Esophagus muscularis mucosa (tissue), 4 donors: ENCODE measurements around the gene RTEL1. TPM values are rescaled to one million over a fixed set of nuclear protein-coding genes. Genes with fewer than 3 reads are reported as not detected.

Experiments used
- DNase-seq: peaks from one replicate; pipeline ENCODE4 v3.0.0-alpha.2; 2017; ENCODE audit errors: extremely low spot score
- H3K27ac ChIP-seq, 4 donors: fragments of 200-600 bp; sonication (generic); replicated peaks in 1 of 4; 1 replicate in 3 of 4; 2 replicates in 1 of 4; pipeline ENCODE4 v1.5.1; 2016 to 2019; ENCODE audit warnings: mild to moderate bottlenecking in 1 of 4
- H3K27me3 ChIP-seq, 4 donors: fragments of 200-600 bp; sonication (generic); one replicate each; pipeline versions ENCODE4 v1.5.1 to v1.6.0; 2016 to 2019
- H3K36me3 ChIP-seq, 4 donors: fragments of 200-600 bp; sonication (generic); one replicate each; pipeline ENCODE4 v1.5.1; 2016 to 2019
- H3K4me1 ChIP-seq, 4 donors: fragments of 200-600 bp; sonication (generic); one replicate each; pipeline ENCODE4 v1.5.1; 2016 to 2019
- H3K4me3 ChIP-seq, 4 donors: fragments of 200-600 bp; sonication (generic); 1 replicate in 2 of 4; 2 replicates in 2 of 4; pipeline ENCODE4 v1.5.1; 2016 to 2019; ENCODE audit warnings: mild to moderate bottlenecking in 4 of 4, moderate library complexity in 1 of 4
- H3K9me3 ChIP-seq, 4 donors: fragments of 200-600 bp; sonication (generic); 1 replicate in 3 of 4; 2 replicates in 1 of 4; pipeline ENCODE4 v1.5.1; 2016 to 2019
- EP300 ChIP-seq: sonication (generic); formaldehyde crosslinking; IDR thresholded peaks from one replicate; pipeline ENCODE4 v1.6.1; 2017; ENCODE audit warnings: antibody characterized with exemption
- POLR2A ChIP-seq: fragments of 450-650 bp; IDR thresholded peaks from one replicate; pipeline ENCODE4 v1.6.1; 2017; ENCODE audit warnings: antibody characterized with exemption, moderate library complexity, mild to moderate bottlenecking, low read depth
- POLR2AphosphoS5 ChIP-seq, 2 donors: sonication (generic); formaldehyde crosslinking; IDR thresholded peaks; one replicate each; pipeline ENCODE4 v1.6.1; 2017; ENCODE audit warnings: antibody characterized with exemption in 2 of 2
- WGBS: methylation state at CpG from one replicate; pipeline ENCODE4 v1.1.5; 2018; 5-methylcytosine and 5-hydroxymethylcytosine counted together
- intact Hi-C: fragments of 100-400 bp; cut with DNase I; formaldehyde crosslinking; loops from one replicate; pipeline ENCODE4 v1.15.1; 2023
- total RNA-seq, 4 donors: library from RNA; depleted of rRNA; stranded (reverse); fragments of >200 nt; gene quantifications; one replicate each; pipeline versions ENCODE4 v1.1.0 to v1.2.1, GENCODE V29; 2016
- TF ChIP-seq, protein P1 (sequence below), 3 experiments: fragments of 200-600 bp in 2 of 3; fragments of 450-650 bp in 1 of 3; sonication (generic) in 2 of 3; IDR thresholded peaks; one replicate each; pipeline ENCODE4 v1.5.1; 2017 to 2019; ENCODE audit warnings: antibody characterized with exemption in 3 of 3, mild to moderate bottlenecking in 2 of 3, moderate library complexity in 1 of 3

RTEL1 gene
- total RNA-seq, 4 donors from 2014 or later = 8.4 to 13.4 (median 9.6) TPM

- Histone ChIP-seq H3K4me3 (no peak overlapping the region), H3K27me3 (no peaks in the 10 kb centered on the region), H3K27ac (no peak overlapping the region), H3K9me3 (no peaks in the 10 kb centered on the region), H3K4me1 (no peaks in the 10 kb centered on the region), H3K36me3 (peaks cover 23 to 83% (median 66%) of the 10 kb centered on the region in 4 donors)
- no peak for DNase-seq
- TF ChIP-seq, protein P1, sequence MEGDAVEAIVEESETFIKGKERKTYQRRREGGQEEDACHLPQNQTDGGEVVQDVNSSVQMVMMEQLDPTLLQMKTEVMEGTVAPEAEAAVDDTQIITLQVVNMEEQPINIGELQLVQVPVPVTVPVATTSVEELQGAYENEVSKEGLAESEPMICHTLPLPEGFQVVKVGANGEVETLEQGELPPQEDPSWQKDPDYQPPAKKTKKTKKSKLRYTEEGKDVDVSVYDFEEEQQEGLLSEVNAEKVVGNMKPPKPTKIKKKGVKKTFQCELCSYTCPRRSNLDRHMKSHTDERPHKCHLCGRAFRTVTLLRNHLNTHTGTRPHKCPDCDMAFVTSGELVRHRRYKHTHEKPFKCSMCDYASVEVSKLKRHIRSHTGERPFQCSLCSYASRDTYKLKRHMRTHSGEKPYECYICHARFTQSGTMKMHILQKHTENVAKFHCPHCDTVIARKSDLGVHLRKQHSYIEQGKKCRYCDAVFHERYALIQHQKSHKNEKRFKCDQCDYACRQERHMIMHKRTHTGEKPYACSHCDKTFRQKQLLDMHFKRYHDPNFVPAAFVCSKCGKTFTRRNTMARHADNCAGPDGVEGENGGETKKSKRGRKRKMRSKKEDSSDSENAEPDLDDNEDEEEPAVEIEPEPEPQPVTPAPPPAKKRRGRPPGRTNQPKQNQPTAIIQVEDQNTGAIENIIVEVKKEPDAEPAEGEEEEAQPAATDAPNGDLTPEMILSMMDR (IDR thresholded peaks at IDR 0.05) = no peak
- TF ChIP-seq EP300 = no peak
- TF ChIP-seq POLR2A = no peak
- TF ChIP-seq POLR2AphosphoS5 (IDR thresholded peaks at IDR 0.05) = no peak
- 95% methylated on average over 7 of the region's 10 CpGs for WGBS
- intact Hi-C loops = no loop called here
These were observed 14.6 kb downstream of the RTEL1 start for GRCh38 chr20:63672666-63673065.

DNA sequence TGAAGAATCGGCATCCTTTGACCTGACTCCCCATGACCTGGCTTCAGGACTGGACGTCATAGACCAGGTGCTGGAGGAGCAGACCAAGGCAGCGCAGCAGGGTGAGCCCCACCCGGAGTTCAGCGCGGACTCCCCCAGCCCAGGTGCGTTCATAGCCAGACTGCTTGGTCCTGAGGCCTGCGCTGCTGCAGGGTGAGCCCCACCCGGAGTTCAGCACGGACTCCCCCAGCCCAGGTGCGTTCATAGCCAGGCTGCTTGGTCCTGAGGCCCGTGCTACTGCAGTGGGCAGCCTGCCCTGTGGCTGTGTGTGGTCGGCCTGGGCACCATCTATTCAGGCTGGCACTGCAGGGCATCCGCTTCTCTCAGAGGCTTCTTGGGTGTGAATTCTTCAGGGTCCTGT, 15.8 kb downstream of the RTEL1 start:
- DNase-seq = no peak
- H3K27ac ChIP-seq = no peak overlapping the region
- H3K9me3 ChIP-seq = no peaks in the 10 kb centered on the region
- no peaks in the 10 kb centered on the region for H3K27me3 ChIP-seq
- 97% methylated on average over 6 of the region's 14 CpGs for WGBS
- TF ChIP-seq, protein P1 (IDR thresholded peaks at IDR 0.05) = no peak
- TF ChIP-seq POLR2AphosphoS5 (IDR thresholded peaks at IDR 0.05) = no peak
- TF ChIP-seq EP300 = no peak
- no peak for TF ChIP-seq POLR2A
- no peaks in the 10 kb centered on the region for H3K4me1 ChIP-seq
- intact Hi-C loops = no loop called here
- H3K4me3 ChIP-seq = no peak overlapping the region
- H3K36me3 ChIP-seq = peaks cover 23 to 83% (median 65%) of the 10 kb centered on the region in 4 donors

DNA sequence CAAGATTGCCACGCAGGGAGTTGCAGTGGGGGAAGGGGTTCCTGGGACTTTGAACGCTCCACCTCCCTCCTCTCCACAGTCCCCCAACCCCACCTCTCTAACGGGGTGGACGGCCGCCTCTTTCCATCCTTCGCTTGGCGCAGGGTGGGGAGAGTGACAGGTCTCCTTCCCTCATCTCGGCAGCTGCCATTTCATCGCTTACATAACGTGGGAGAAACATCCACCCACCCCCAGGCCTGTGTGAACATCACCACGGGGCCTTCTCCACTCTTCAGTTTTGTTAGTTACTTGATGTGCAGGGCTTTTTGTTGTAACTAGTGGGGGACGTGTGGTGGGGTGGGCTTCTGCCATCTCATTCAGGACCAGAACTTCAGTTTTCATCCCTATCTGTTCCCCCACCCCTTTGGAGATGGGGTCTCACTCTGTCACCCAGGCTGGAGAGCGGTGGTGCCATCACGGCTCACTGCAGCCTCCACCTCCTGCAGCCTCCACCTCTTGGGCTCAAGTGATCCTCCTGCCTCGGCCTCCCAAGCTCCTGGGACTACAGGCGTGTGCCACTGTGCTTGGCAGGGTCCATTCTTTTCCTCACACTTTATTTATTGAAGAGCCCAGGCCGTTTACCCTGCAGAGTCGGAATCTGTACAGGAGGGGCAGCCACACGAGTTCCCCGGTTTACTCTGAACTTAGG, 17.7 kb downstream of the RTEL1 start:
- intact Hi-C loops = no loop called here
- Histone ChIP-seq H3K9me3 (no peaks in the 10 kb centered on the region), H3K36me3 (peaks cover 23 to 95% (median 82%) of the 10 kb centered on the region in 4 donors)

DNA sequence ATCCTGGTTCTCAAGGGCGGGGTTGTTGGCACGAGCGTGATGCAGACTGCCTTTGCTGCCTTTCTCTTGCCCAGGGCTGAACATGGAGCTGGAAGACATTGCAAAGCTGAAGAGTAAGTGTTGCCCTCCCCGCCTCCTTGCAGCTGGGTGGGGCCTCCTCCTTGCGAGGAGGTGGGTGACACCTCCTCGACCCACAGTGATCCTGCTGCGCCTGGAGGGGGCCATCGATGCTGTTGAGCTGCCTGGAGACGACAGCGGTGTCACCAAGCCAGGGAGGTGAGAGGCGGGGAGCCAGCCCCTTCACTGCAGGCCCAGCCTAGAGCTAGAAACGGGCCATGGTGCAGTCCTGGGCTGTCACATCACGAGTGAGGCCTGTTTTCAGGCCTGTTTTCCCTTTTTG, 20.0 kb downstream of the RTEL1 start:
- Histone ChIP-seq H3K4me3 (no peak overlapping the region), H3K36me3 (peaks cover 23 to 76% (median 73%) of the 10 kb centered on the region in 4 donors), H3K27ac (no peak overlapping the region), H3K27me3 (no peaks in the 10 kb centered on the region), H3K4me1 (peaks cover 19 to 20% (median 19%) of the 10 kb centered on the region in 4 donors), H3K9me3 (no peaks in the 10 kb centered on the region)
- TF ChIP-seq, protein P1 (IDR thresholded peaks at IDR 0.05) = no peak
- no peak for TF ChIP-seq POLR2A
- no peak for TF ChIP-seq EP300
- no peak for TF ChIP-seq POLR2AphosphoS5 (IDR thresholded peaks at IDR 0.05)
- intact Hi-C loops = no loop called here
- no peak for DNase-seq
- 86% methylated on average over 8 of the region's 13 CpGs for WGBS

More for the DNA sequence above, 17.7 kb downstream of the RTEL1 start:
- TF ChIP-seq, protein P1 (IDR thresholded peaks at IDR 0.05) = no peak
- TF ChIP-seq POLR2A = no peak
- TF ChIP-seq EP300 = no peak
- no peak for TF ChIP-seq POLR2AphosphoS5 (IDR thresholded peaks at IDR 0.05)
- no peaks in the 10 kb centered on the region for H3K27me3 ChIP-seq
- no peaks in the 10 kb centered on the region for H3K4me1 ChIP-seq
- DNase-seq = no peak
- H3K27ac ChIP-seq = no peak overlapping the region
- 91% methylated on average over 17 of the region's 20 CpGs for WGBS
- H3K4me3 ChIP-seq = no peak overlapping the region
